Mucosa of stomach (tissue), 1 donor: ENCODE results near the gene SLC16A3.

Source experiments
- H3K27me3 ChIP-seq: one replicate; pipeline ENCODE4 v1.7.0; 2013; ENCODE audit warnings: mild to moderate bottlenecking, low read length; ENCODE audit not compliant: control insufficient read depth, insufficient read depth
- H3K36me3 ChIP-seq: one replicate; pipeline ENCODE4 v1.7.0; 2013; ENCODE audit warnings: low read length; ENCODE audit not compliant: control insufficient read depth, insufficient read depth
- H3K4me1 ChIP-seq: one replicate; pipeline ENCODE4 v1.7.0; 2013; ENCODE audit warnings: mild to moderate bottlenecking, low read length; ENCODE audit not compliant: control insufficient read depth, insufficient read depth
- H3K4me3 ChIP-seq: one replicate; pipeline ENCODE4 v1.7.0; 2013; ENCODE audit warnings: low read length
- H3K9ac ChIP-seq: one replicate; pipeline ENCODE4 v1.7.0; 2013; ENCODE audit warnings: mild to moderate bottlenecking, low read length, moderate library complexity
- H3K9me3 ChIP-seq: one replicate; pipeline ENCODE4 v1.7.0; 2013; ENCODE audit warnings: mild to moderate bottlenecking, low read length, moderate library complexity; ENCODE audit not compliant: control insufficient read depth
- donor health status: Pancreatic carcinoma.

The SLC16A3 gene

DNA sequence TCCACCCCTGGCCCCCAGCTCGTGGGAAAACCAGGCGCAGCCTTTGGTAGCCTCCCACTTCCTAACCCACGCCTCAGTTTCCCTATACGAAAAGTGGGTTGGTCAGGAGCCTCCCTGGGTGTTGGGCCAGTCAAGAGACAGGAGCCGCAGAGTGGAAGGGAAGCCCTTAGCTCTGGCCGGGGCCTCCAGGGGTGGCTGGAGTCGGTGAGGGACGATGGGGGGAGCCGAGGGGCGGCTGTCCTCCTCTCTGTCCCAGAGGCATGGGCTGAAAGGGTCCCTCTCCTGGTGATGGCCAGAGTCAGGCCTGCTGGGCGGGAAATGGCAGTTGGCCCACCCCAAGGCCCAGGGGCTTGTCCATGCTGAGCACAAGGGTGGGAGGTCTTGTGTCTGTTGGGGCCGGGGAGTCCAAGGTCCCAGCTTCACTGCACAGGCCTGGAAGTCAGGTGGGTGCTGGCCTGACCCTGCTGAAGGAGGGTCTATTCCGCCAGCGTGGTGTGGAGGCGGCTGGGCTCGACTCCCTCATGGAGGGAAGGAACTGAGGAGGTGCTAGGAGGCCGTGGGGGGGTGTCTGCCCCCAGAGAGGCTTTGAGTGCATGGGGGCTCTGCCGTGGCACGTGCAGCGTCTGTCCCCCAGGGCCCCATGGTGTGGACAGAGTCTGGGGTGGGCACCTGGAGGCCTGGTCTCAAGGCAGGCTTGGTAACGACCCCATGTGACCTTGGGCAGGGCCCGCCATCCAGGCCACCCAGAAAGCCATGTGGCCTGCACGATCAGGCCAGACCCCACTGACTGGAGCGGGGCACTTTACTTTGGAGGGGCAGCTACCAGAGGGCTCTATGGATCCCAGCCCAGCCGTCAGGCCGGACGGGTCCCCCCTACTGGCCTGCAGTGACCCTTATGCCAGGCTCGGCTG lies 1.1 kb downstream of the SLC16A3 start:
- no peaks in the 10 kb centered on the region for H3K9me3 ChIP-seq
- H3K27me3 ChIP-seq = no peaks in the 10 kb centered on the region
- H3K36me3 ChIP-seq = no peaks in the 10 kb centered on the region
- peak overlapping the region; percentile 70 for H3K9ac ChIP-seq
- H3K4me3 ChIP-seq = no peak overlapping the region
- peaks cover 39% of the 10 kb centered on the region for H3K4me1 ChIP-seq

DNA sequence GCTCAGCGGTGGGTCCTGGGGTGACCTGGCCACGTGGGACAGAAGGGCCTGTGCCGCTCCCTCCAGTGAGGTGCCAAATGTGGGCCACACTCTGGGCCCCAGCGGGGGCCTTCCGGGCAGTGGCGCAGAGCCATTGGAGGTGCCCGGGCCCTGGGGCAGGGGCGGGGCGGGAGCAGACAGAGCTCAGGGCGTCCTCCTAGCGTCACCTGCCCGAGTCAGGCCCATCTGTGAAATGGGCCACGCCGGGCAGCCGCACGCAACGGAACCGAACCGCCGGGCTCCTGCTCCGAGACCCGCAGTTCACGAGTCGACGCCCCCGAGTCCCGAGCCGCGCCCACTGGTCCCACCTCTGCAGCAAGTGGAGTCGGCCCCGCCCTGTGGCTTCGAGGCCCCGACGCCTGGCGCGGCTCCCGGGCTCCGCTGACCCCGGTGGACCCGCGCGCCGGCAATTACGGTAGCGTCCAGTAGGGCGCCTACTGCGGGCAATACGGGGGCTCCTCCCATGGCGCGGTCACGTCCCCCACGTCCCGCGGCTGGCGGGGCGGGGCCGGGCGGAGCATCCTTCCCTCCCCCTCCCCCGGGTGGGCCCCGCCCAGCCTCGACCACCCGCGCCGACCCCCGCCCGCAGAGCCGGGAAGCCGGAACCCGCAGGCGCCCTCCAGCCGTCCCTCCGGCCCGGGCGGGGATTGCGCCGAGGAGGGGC lies 1.9 kb downstream of the SLC16A3 start:
- H3K9ac ChIP-seq = peak overlapping the region; percentile 75

GRCh38 chr17:82231312-82231561 lies 2.4 kb downstream of the SLC16A3 start:
- no peaks in the 10 kb centered on the region for H3K9me3 ChIP-seq
- peak overlapping the region; percentile 75 for H3K9ac ChIP-seq
- no peaks in the 10 kb centered on the region for H3K36me3 ChIP-seq
- peak overlapping the region; percentile 50 for H3K4me3 ChIP-seq
- H3K4me1 ChIP-seq = peaks cover 51% of the 10 kb centered on the region
- no peaks in the 10 kb centered on the region for H3K27me3 ChIP-seq

More for the DNA sequence above, 1.9 kb downstream of the SLC16A3 start:
- Histone ChIP-seq H3K9me3 (no peaks in the 10 kb centered on the region), H3K27me3 (no peaks in the 10 kb centered on the region), H3K36me3 (no peaks in the 10 kb centered on the region), H3K4me3 (no peak overlapping the region), H3K4me1 (peaks cover 47% of the 10 kb centered on the region)

- Histone ChIP-seq H3K9ac (peak overlapping the region; percentile 75), H3K4me3 (peak overlapping the region; percentile 50), H3K27me3 (no peaks in the 10 kb centered on the region), H3K36me3 (no peaks in the 10 kb centered on the region), H3K4me1 (peaks cover 56% of the 10 kb centered on the region), H3K9me3 (no peaks in the 10 kb centered on the region)
These were observed 2.9 kb downstream of the SLC16A3 start for GRCh38 chr17:82231562-82232321.

- H3K36me3 ChIP-seq = no peaks in the 10 kb centered on the region
- peak overlapping the region; percentile 50 for H3K4me3 ChIP-seq
- H3K4me1 ChIP-seq = peaks cover 60% of the 10 kb centered on the region
- no peaks in the 10 kb centered on the region for H3K27me3 ChIP-seq
- H3K9ac ChIP-seq = peak overlapping the region; percentile 75
- no peaks in the 10 kb centered on the region for H3K9me3 ChIP-seq
These were observed 3.5 kb downstream of the SLC16A3 start for GRCh38 chr17:82232322-82232820.

DNA sequence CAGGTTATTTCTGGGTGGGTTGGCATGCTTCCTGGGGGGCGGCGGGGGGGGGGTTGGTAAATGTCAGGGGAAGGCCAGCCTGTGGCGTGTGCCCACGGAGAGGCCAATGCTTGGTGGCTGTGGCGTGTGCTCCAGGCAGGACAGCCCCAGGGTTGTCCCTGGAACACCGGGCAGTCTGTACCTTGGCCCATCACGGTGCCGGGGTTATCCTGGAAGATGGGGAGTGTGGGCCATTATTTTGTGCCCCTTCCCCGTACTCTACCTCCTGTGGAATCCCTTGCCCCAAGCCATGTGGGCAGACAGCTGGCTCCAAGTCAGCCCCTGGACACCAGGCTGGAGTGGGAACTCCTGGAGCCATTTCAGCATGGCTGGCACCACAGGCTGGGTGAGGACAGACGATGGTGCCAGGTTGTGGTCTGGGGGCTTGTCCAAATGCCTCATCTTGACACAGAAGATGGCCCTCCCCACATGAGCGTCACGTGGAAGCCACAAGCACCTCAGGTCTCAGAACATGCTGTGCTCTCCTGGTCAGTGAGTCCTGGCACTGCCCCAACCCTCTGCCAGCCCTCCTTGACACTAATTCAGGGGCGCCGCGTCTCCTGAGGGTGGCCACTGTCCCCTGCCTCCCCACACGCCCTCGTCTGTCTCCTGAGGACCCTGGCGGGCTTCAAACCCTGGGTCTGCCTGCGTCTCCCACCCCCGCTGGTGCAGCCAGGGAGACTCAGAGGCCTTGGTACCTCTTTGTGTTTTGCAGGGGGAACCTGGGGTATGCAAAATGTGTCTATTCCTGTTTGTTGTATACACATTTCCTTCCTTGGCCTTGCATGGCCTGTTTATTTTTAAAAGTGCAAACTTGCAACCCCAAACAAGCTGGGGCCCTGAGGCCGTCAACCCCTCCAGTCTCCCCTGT lies 4.3 kb downstream of the SLC16A3 start:
- no peak overlapping the region for H3K9ac ChIP-seq
- no peaks in the 10 kb centered on the region for H3K36me3 ChIP-seq
- no peaks in the 10 kb centered on the region for H3K9me3 ChIP-seq
- no peak overlapping the region for H3K4me3 ChIP-seq
- H3K4me1 ChIP-seq = peaks cover 63% of the 10 kb centered on the region
- H3K27me3 ChIP-seq = no peaks in the 10 kb centered on the region

- Histone ChIP-seq H3K4me3 (no peak overlapping the region), H3K36me3 (no peaks in the 10 kb centered on the region), H3K4me1 (peaks cover 70% of the 10 kb centered on the region), H3K9ac (peak overlapping the region; percentile 34), H3K27me3 (no peaks in the 10 kb centered on the region), H3K9me3 (no peaks in the 10 kb centered on the region)
These were observed 5.6 kb downstream of the SLC16A3 start for GRCh38 chr17:82234211-82235055.

- H3K4me3 ChIP-seq = no peak overlapping the region
- H3K9me3 ChIP-seq = no peaks in the 10 kb centered on the region
- peak overlapping the region; percentile 34 for H3K9ac ChIP-seq
- H3K27me3 ChIP-seq = no peaks in the 10 kb centered on the region
- H3K4me1 ChIP-seq = peaks cover 70% of the 10 kb centered on the region
- no peaks in the 10 kb centered on the region for H3K36me3 ChIP-seq
These were observed 6.4 kb downstream of the SLC16A3 start for GRCh38 chr17:82235056-82235774.

DNA sequence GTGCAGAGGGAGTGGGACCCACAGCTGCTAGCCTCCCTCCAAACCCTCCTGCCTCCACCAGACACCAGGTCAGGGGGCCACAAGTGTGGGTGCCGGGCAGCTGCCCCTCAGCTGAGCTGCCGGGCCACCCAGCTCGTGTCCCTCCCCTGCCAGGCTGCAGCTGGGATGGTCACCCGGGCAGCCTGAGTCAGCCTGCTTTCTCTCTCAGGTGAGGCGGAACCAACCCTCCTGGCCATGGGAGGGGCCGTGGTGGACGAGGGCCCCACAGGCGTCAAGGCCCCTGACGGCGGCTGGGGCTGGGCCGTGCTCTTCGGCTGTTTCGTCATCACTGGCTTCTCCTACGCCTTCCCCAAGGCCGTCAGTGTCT lies 6.9 kb downstream of the SLC16A3 start:
- Histone ChIP-seq H3K9me3 (no peaks in the 10 kb centered on the region), H3K4me3 (no peak overlapping the region), H3K36me3 (no peaks in the 10 kb centered on the region), H3K9ac (no peak overlapping the region), H3K4me1 (peaks cover 70% of the 10 kb centered on the region), H3K27me3 (no peaks in the 10 kb centered on the region)

GRCh38 chr17:82236142-82236971 lies 7.5 kb downstream of the SLC16A3 start:
- no peak overlapping the region for H3K4me3 ChIP-seq
- H3K36me3 ChIP-seq = no peaks in the 10 kb centered on the region
- H3K9me3 ChIP-seq = no peaks in the 10 kb centered on the region
- H3K27me3 ChIP-seq = no peaks in the 10 kb centered on the region
- H3K4me1 ChIP-seq = peaks cover 73% of the 10 kb centered on the region
- peak overlapping the region; percentile 28 for H3K9ac ChIP-seq
